GM18517 (cell line): ENCODE results near the gene MORC1.

Source experiments
- ATAC-seq: cut with Tn5 transposase; IDR thresholded peaks from one replicate; pipeline ENCODE4 v1.9.1; 2021; ENCODE audit warnings: mild to moderate bottlenecking, moderate library complexity; ENCODE audit not compliant: unreplicated experiment

Gene MORC1

GRCh38 chr3:108946292-108947285, 171.3 kb downstream of the MORC1 start:
- ATAC-seq = no peak

- ATAC-seq = no peak
Observed at GRCh38 chr3:108940568-108941263, 177.2 kb downstream of the MORC1 start.

GRCh38 chr3:108940166-108940565, 177.8 kb downstream of the MORC1 start:
- no peak for ATAC-seq

GRCh38 chr3:108936924-108937689, 180.8 kb downstream of the MORC1 start:
- no peak for ATAC-seq

- ATAC-seq = no peak
Observed at GRCh38 chr3:108931035-108931434, 186.9 kb downstream of the MORC1 start.

- ATAC-seq = no peak
Observed at GRCh38 chr3:108918866-108919265, 199.1 kb downstream of the MORC1 start.

- ATAC-seq = peak; percentile 97
Observed at GRCh38 chr3:108914774-108915641, 202.9 kb downstream of the MORC1 start.

- ATAC-seq = no peak
Observed at GRCh38 chr3:108909799-108910198, 208.1 kb downstream of the MORC1 start.
